ACC112 (cell line): ENCODE measurements around the gene KCNK6.

Experiments
- H2AFZ ChIP-seq: fragments of 200-600 bp; sonication (generic); one replicate; pipeline ENCODE4 v1.6.0; 2017; ENCODE audit warnings: antibody characterized with exemption, low read length; ENCODE audit not compliant: unreplicated experiment
- H3K27ac ChIP-seq: fragments of 200-600 bp; sonication (generic); 2 replicates; pipeline ENCODE4 v1.5.1; 2014; ENCODE audit warnings: low read depth, mild to moderate bottlenecking, antibody characterized with exemption, low read length, moderate library complexity
- H3K27me3 ChIP-seq: fragments of 200-600 bp; sonication (generic); 2 replicates; pipeline ENCODE4 v1.6.1; 2014; ENCODE audit warnings: mild to moderate bottlenecking, antibody characterized with exemption, low read length, moderate library complexity, mixed read lengths; ENCODE audit not compliant: insufficient read depth
- H3K36me3 ChIP-seq: fragments of 200-600 bp; sonication (generic); 2 replicates; pipeline ENCODE4 v1.6.1; 2016; ENCODE audit warnings: mild to moderate bottlenecking, antibody characterized with exemption, low read length, moderate library complexity, mixed read lengths; ENCODE audit not compliant: insufficient read depth
- H3K4me1 ChIP-seq: fragments of 200-600 bp; sonication (generic); one replicate; pipeline ENCODE4 v1.6.1; 2016; ENCODE audit warnings: low read length, mixed read lengths; ENCODE audit not compliant: insufficient read depth, unreplicated experiment, control insufficient read depth
- H3K4me3 ChIP-seq: fragments of 200-600 bp; sonication (generic); 2 replicates; pipeline ENCODE4 v1.5.1; 2014; ENCODE audit warnings: mild to moderate bottlenecking, low read depth, low read length
- H3K79me2 ChIP-seq: fragments of 200-600 bp; sonication (generic); one replicate; pipeline ENCODE4 v1.6.0; 2016; ENCODE audit warnings: low read length; ENCODE audit not compliant: control insufficient read depth, unreplicated experiment, insufficient read depth

The KCNK6 gene

DNA sequence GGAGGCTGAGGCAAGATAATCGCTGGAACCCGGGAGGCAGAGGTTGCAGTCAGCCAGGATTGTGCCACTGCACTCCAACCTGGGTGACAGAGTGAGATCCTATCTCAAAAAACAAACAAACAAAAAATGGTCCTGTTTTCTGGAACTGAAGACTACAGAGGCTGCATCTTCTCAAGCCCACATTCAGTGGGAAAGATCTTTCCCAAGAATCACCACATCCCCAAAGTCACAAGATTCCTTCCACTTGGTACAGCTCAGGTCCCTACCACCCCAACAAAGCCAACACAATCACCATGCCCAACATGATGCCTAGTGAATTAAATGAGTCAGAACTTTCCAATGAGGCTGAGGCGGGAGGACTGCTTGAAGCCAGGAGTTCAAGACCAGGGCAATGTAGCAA lies 31.2 kb downstream of the KCNK6 start:
- H2AFZ ChIP-seq = no peak overlapping the region
- no peaks in the 10 kb centered on the region for H3K4me1 ChIP-seq
- H3K27me3 ChIP-seq = peaks cover 2% of the 10 kb centered on the region; the same call in 1 of the 2 replicates
- H3K27ac ChIP-seq = no peak overlapping the region
- no peaks in the 10 kb centered on the region for H3K36me3 ChIP-seq
- no peaks in the 10 kb centered on the region for H3K79me2 ChIP-seq
- no peak overlapping the region for H3K4me3 ChIP-seq

GRCh38 chr19:38351865-38352395 lies 32.3 kb downstream of the KCNK6 start:
- Histone ChIP-seq H3K4me3 (no peak overlapping the region), H3K36me3 (no peaks in the 10 kb centered on the region), H3K4me1 (no peaks in the 10 kb centered on the region), H3K27ac (no peak overlapping the region), H3K27me3 (peaks cover 5% of the 10 kb centered on the region; the same call in 1 of the 2 replicates), H2AFZ (no peak overlapping the region), H3K79me2 (no peaks in the 10 kb centered on the region)

GRCh38 chr19:38352611-38353010 lies 33.0 kb downstream of the KCNK6 start:
- no peaks in the 10 kb centered on the region for H3K36me3 ChIP-seq
- H3K79me2 ChIP-seq = no peaks in the 10 kb centered on the region
- H3K27me3 ChIP-seq = peaks cover 5% of the 10 kb centered on the region; the same call in 1 of the 2 replicates
- no peak overlapping the region for H3K27ac ChIP-seq
- no peak overlapping the region for H3K4me3 ChIP-seq
- H2AFZ ChIP-seq = no peak overlapping the region
- H3K4me1 ChIP-seq = no peaks in the 10 kb centered on the region

DNA sequence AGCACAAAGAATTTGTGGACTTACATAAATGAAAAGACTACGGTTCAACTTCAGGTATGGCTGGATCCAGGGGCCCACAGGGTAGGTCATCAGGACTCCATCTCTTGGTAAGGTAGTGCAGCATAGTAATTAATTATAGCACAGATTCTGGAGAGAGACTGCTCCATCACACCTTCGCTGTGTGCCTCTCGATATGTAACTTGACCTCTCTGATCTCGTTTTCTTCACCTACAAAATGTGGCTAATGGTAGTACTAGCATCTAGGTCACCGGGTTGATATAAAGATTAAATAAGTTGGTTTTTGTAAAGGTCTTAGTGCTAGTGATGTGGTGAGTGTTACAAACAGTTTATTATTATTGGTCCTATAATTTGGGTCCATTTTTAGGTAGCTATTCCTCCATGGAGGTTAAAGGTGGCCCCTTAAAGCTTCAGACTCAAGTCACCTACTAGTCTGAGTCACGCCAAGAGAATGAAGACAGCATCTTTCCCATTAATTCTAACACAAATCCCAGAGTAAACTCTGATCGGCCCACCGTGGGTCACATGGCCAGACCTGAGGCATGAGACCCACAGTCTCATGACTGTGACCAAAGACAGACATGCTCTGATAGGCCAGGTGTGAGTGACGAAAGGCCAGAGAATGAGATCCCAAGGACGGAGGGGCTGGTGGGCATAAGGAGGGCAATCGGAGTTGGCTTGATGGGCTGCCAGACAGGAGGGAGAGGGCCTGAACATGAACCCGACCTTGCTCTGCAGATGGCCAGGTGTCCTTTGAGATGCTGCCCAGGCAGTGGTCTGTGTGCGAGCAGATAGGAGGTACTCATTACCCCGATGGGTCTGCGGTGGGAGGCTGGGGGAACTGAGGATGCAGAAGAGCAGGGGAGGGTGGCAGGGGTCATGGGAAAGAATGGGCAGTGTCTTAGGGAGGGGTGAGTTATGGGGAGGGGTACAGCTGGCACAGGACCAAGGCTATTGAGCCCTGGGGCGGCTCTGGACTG lies 36.4 kb downstream of the KCNK6 start:
- Histone ChIP-seq H3K27ac (no peak overlapping the region), H3K4me1 (no peaks in the 10 kb centered on the region), H3K27me3 (peaks cover 33% of the 10 kb centered on the region), H3K79me2 (no peaks in the 10 kb centered on the region), H2AFZ (no peak overlapping the region), H3K4me3 (no peak overlapping the region), H3K36me3 (no peaks in the 10 kb centered on the region)

DNA sequence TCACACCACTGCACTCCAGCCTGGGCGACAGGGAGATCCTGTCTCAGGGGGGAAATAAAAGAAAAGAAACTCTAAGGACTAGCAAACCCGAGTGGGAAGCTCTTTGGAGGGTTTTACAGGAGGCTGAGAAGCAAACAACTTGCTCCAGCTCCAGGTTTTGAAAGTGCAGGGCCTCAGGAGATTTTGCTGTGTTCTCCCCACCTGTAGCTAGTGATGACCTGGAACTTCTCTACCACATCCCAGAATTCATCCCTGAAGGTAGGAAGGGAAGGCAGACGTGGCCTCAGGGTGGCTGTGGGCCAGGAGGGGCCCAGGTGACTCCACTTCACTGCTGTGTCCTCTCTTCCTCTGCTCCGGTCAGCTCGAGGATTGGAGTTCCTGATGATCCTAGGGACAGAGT lies 38.4 kb downstream of the KCNK6 start:
- Histone ChIP-seq H3K27me3 (peaks cover 36% of the 10 kb centered on the region), H3K79me2 (no peaks in the 10 kb centered on the region), H3K4me1 (no peaks in the 10 kb centered on the region), H3K27ac (no peak overlapping the region), H3K36me3 (no peaks in the 10 kb centered on the region), H2AFZ (no peak overlapping the region), H3K4me3 (no peak overlapping the region)

DNA sequence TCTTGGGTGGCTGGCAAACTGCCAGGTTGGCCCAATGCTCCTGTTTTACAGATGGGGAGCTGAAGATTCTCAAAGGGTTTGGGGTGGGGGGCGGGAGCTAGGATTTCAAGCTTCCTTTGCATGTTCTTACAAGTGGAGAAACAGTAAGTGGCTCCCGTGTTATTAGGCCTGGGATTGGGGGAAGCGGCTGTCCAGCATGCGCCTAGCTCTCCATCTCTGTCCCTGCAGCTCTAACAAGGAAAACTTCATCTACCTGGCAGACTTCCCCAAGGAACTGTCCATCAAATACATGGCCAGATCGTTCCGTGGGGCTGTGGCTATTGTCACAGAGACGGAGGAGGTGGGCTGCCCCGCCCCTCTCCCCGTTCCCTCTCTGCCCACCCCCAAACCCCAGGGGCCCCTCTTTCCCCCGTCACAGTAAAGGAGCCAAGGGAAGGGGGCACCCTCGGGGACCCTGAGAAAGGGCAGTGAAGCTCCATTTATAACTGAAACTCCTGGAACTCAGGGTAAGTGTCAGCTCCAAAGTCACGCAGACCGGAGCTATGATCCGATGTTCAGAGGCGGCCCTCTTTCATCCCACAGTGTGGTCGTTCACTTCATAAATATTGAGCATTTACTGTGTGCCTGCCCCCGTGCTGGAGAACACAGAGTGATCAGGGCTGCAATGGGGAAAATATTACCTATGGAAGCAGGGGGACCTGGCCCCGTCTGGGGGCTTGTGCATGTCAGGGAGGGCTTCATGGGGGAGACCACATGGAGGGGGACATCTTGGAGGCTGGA lies 39.8 kb downstream of the KCNK6 start:
- Histone ChIP-seq H3K79me2 (no peaks in the 10 kb centered on the region), H2AFZ (no peak overlapping the region), H3K27me3 (peaks cover 36% of the 10 kb centered on the region), H3K36me3 (no peaks in the 10 kb centered on the region), H3K27ac (no peak overlapping the region), H3K4me3 (no peak overlapping the region), H3K4me1 (no peaks in the 10 kb centered on the region)

GRCh38 chr19:38360351-38360750 lies 40.7 kb downstream of the KCNK6 start:
- H2AFZ ChIP-seq = no peak overlapping the region
- H3K79me2 ChIP-seq = no peaks in the 10 kb centered on the region
- H3K4me1 ChIP-seq = no peaks in the 10 kb centered on the region
- H3K4me3 ChIP-seq = no peak overlapping the region
- no peak overlapping the region for H3K27ac ChIP-seq
- no peaks in the 10 kb centered on the region for H3K36me3 ChIP-seq
- peaks cover 36% of the 10 kb centered on the region for H3K27me3 ChIP-seq

- no peak overlapping the region for H2AFZ ChIP-seq
- peak overlapping the region; percentile 82 for H3K4me3 ChIP-seq
- peaks cover 32% of the 10 kb centered on the region for H3K27me3 ChIP-seq
Observed at GRCh38 chr19:38360839-38361631, 41.4 kb downstream of the KCNK6 start.

GRCh38 chr19:38361633-38362075 lies 42.0 kb downstream of the KCNK6 start:
- Histone ChIP-seq H3K27ac (no peak overlapping the region), H3K4me3 (peak overlapping the region; percentile 82), H2AFZ (no peak overlapping the region), H3K79me2 (no peaks in the 10 kb centered on the region), H3K4me1 (no peaks in the 10 kb centered on the region), H3K27me3 (peaks cover 31% of the 10 kb centered on the region), H3K36me3 (no peaks in the 10 kb centered on the region)

More at GRCh38 chr19:38360839-38361631, 41.4 kb downstream of the KCNK6 start:
- no peaks in the 10 kb centered on the region for H3K4me1 ChIP-seq
- H3K36me3 ChIP-seq = no peaks in the 10 kb centered on the region
- H3K27ac ChIP-seq = no peak overlapping the region
- H3K79me2 ChIP-seq = no peaks in the 10 kb centered on the region
